ENCODE measurements around the gene DHTKD1.

- TF ChIP-seq POLR2AphosphoS5 (IDR thresholded peaks at IDR 0.05; ENCODE audit: low read depth, low read length): no peak
- no peak for TF ChIP-seq POLR2A (IDR thresholded peaks at IDR 0.05; ENCODE audit: low read depth, low read length)
These were observed 85.8 kb downstream of the DHTKD1 start for GRCh38 chr10:12154516-12154915.
